Spleen (tissue), 11 donors: ENCODE data around the gene RASSF4. TPM values are rescaled to one million over a fixed set of nuclear protein-coding genes. Genes with fewer than 3 reads are reported as not detected.

Source experiments
- DNase-seq: peaks from one replicate; pipeline ENCODE4 v3.0.0-alpha.2; 2020
- H3K27ac ChIP-seq, 8 donors: fragments of 200-600 bp; sonication (generic) in 7 of 8; 1 replicate in 4 of 8; 2 replicates in 4 of 8; pipeline versions ENCODE4 v1.5.0 to v1.8.0; 2016 to 2021; ENCODE audit warnings: inconsistent platforms in 4 of 8, mild to moderate bottlenecking in 4 of 8, moderate library complexity in 1 of 8
- H3K27me3 ChIP-seq, 7 donors: fragments of 200-600 bp; sonication (generic) in 6 of 7; replicated peaks in 1 of 7; 1 replicate in 4 of 7; 2 replicates in 3 of 7; pipeline versions ENCODE4 v1.5.0 to v1.8.0; 2016 to 2021; ENCODE audit warnings: inconsistent platforms in 3 of 7, mild to moderate bottlenecking in 1 of 7
- H3K36me3 ChIP-seq, 6 donors: fragments of 200-600 bp; sonication (generic) in 5 of 6; 1 replicate in 4 of 6; 2 replicates in 2 of 6; pipeline versions ENCODE4 v1.5.0 to v1.8.0; 2016 to 2021; ENCODE audit warnings: inconsistent platforms in 2 of 6
- H3K4me1 ChIP-seq, 6 donors: fragments of 200-600 bp; sonication (generic) in 5 of 6; 1 replicate in 3 of 6; 2 replicates in 3 of 6; pipeline versions ENCODE4 v1.5.0 to v1.8.0; 2016 to 2021; ENCODE audit warnings: inconsistent platforms in 3 of 6
- H3K4me3 ChIP-seq, 8 donors: fragments of 200-600 bp; sonication (generic) in 7 of 8; 1 replicate in 4 of 8; 2 replicates in 4 of 8; pipeline versions ENCODE4 v1.5.0 to v1.8.0; 2016 to 2021; ENCODE audit warnings: inconsistent platforms in 4 of 8, mild to moderate bottlenecking in 4 of 8, moderate library complexity in 2 of 8
- H3K9me3 ChIP-seq, 8 donors: fragments of 200-600 bp; sonication (generic) in 7 of 8; 1 replicate in 4 of 8; 2 replicates in 4 of 8; pipeline versions ENCODE4 v1.5.0 to v1.8.0; 2016 to 2021; ENCODE audit warnings: inconsistent platforms in 4 of 8
- CTCF ChIP-seq, 11 experiments: fragments of 200-600 bp in 7 of 11; fragments of 450-650 bp in 4 of 11; sonication (generic) in 4 of 11; IDR thresholded peaks in 8 of 11; conservative IDR thresholded peaks in 3 of 11; 1 replicate in 7 of 11; 2 replicates in 4 of 11; pipeline versions ENCODE4 v1.4.0 to v1.8.0; 2016 to 2021; ENCODE audit warnings: antibody characterized with exemption in 11 of 11, inconsistent platforms in 4 of 11, mild to moderate bottlenecking in 1 of 11
- POLR2A ChIP-seq, 3 donors: fragments of 450-650 bp; IDR thresholded peaks; one replicate each; pipeline ENCODE4 v1.5.1; 2017; ENCODE audit warnings: antibody characterized with exemption in 3 of 3, mild to moderate bottlenecking in 1 of 3
- POLR2AphosphoS5 ChIP-seq, 3 donors: sonication (generic); formaldehyde crosslinking; IDR thresholded peaks; one replicate each; pipeline ENCODE4 v1.5.1; 2017; ENCODE audit warnings: antibody characterized with exemption in 3 of 3
- WGBS, 5 donors: extraction: QIAGEN DNeasy Blood & Tissue Kit in 3 of 5; methylation state at CpG; one replicate each; pipeline versions ENCODE4 v1.1.5 to v1.1.7; 2013 to 2018; 5-methylcytosine and 5-hydroxymethylcytosine counted together
- intact Hi-C: fragments of 100-400 bp; cut with DNase I; formaldehyde crosslinking; loops from one replicate; pipeline ENCODE4 v1.15.0; 2023; ENCODE audit warnings: low total_unique reads
- polyA plus RNA-seq, 3 donors: library from polyadenylated mRNA; stranded (reverse); fragments of 200-250 nt; gene quantifications; one replicate each; pipeline ENCODE4 v1.2.1, GENCODE V29; 2013
- total RNA-seq, 7 donors: library from RNA; depleted of rRNA in 3 of 7; stranded (reverse); fragments of >200 nt in 3 of 7; fragmentation: NEBNext Ultra II Directional in 4 of 7; extraction: Animal tissue kit (Norgen Biotek cat#: 25700) in 4 of 7; gene quantifications; one replicate each; pipeline versions ENCODE4 v1.1.0 to v1.2.1, GENCODE V29; 2016 to 2021
- donor health status: healthy with polysubstance abuse.
- donor health status: DM: no; HTN: no; CAD: no; lungs with moderate emphysema.
- donor health status: DM: no; HTN: no; CAD: no.
- donor health status: Bipolar disorder and iron deficiency.
- donor health status: healthy.
- donor health status: DM: no; HTN: no; CAD: no.
- donor health status: DM: yes; HTN: yes; CAD: no.

The RASSF4 gene
- total and polyA plus RNA-seq, 10 donors: 36.7 to 96.2 (median 73.5) TPM

DNA sequence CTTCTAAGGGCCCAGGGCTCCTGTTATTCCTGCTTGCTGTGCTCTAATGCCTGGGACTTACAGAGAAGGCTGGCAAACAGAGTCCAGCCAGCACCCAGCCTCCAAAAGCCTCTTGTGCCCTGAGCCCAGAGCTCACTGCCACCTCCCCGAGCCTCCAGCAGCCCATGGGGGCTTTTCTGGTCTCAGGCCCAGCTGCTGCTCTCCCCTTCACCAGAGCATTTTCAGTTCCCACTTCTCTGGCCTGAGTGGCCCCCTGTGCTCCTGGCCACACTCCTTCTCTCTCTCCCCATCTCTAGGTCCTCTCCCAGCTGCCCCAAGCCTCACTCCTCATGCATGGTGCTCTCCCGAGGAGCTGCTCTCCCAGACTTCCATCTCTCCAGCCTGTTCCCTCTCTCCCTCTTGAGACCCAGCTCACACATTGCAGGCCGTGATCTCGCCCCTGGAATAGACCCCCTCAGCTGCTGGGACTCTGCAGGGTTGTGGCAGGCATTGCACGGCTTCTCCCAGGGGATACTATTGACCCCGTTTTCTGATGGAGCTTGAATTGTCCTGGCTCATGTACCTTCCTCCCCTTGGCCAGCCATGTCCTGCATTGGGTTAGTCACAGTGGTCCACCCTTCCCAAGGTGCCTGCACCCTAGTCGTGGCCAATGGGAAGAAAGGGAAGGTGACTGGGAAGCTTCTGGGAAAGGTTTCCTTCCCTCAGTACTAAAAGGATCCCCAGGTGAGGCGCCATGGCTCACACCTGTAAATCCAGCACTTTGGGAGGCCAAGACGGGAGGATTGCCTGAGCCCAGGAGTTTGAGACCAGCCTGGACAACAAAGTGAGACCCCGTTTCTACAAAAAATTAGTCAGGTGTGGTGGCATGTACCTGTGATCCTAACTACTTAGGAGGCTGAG, 9.0 kb upstream of the RASSF4 start:
- Histone ChIP-seq H3K27me3 (no peaks in the 10 kb centered on the region), H3K4me3 (no peak overlapping the region), H3K27ac (no peak overlapping the region), H3K36me3 (peaks cover 0 to 19% (median 1%) of the 10 kb centered on the region in 6 donors), H3K4me1 (peaks cover 9 to 53% (median 29%) of the 10 kb centered on the region in 6 donors), H3K9me3 (peaks cover 0 to 2% (median 0%) of the 10 kb centered on the region in 8 donors)
- no peak for TF ChIP-seq POLR2A (IDR thresholded peaks at IDR 0.05)
- TF ChIP-seq POLR2AphosphoS5 (IDR thresholded peaks at IDR 0.05): no peak
- no peak for TF ChIP-seq CTCF (IDR thresholded peaks at IDR 0.05 in 8 of 11, conservative IDR thresholded peaks at IDR 0.05 in 3 of 11)
- DNase-seq: peak; percentile 61
- intact Hi-C loops: no loop called here
- WGBS, 5 donors: 87 to 93% (median 89%) methylated on average over 10 of the region's 10 CpGs

- Histone ChIP-seq H3K27ac (no peak overlapping the region), H3K27me3 (no peaks in the 10 kb centered on the region), H3K36me3 (peaks cover 0 to 30% (median 3%) of the 10 kb centered on the region in 6 donors), H3K9me3 (peaks cover 0 to 2% (median 0%) of the 10 kb centered on the region in 8 donors), H3K4me3 (no peak overlapping the region), H3K4me1 (peaks cover 9 to 48% (median 29%) of the 10 kb centered on the region in 6 donors)
- TF ChIP-seq POLR2A (IDR thresholded peaks at IDR 0.05) (no peak), CTCF (IDR thresholded peaks at IDR 0.05 in 8 of 11, conservative IDR thresholded peaks at IDR 0.05 in 3 of 11) (no peak), POLR2AphosphoS5 (IDR thresholded peaks at IDR 0.05) (no peak)
- 93 to 98% (median 95%) methylated on average over 7 of the region's 7 CpGs for WGBS, 5 donors
- peak; percentile 10 for DNase-seq
- intact Hi-C loops: no loop called here
Measured at GRCh38 chr10:44951576-44952226, 7.9 kb upstream of the RASSF4 start.

DNA sequence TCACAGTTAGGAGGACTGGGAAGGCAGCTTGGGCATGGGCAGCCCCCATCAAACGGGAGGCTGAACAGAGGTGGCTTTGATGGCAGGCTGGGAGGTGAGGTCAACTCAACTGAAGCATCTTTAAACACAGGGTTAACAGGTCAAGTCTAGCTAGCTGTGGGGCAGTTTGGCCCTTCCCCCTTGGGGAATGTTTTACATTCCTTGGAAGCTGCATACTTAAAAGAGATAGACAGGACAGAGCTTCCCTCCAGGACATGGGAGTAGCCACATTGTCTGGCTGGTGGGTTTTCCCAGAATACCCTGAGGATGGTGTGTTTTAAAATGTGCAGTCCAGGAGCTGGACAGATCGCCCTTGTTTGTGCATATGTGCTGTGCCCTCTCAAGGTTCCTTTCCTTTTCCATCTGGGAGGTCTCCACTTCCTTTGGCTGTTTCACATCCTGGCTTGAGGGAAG, 6.8 kb upstream of the RASSF4 start:
- Histone ChIP-seq H3K36me3 (peaks cover 0 to 32% (median 3%) of the 10 kb centered on the region in 6 donors), H3K27ac (no peak overlapping the region), H3K4me3 (no peak overlapping the region), H3K4me1 (peaks cover 10 to 44% (median 24%) of the 10 kb centered on the region in 6 donors), H3K27me3 (no peaks in the 10 kb centered on the region), H3K9me3 (peaks cover 0 to 4% (median 0%) of the 10 kb centered on the region in 8 donors)
- intact Hi-C loops: no loop called here
- TF ChIP-seq POLR2A (IDR thresholded peaks at IDR 0.05) (no peak), CTCF (IDR thresholded peaks at IDR 0.05 in 8 of 11, conservative IDR thresholded peaks at IDR 0.05 in 3 of 11) (no peak), POLR2AphosphoS5 (IDR thresholded peaks at IDR 0.05) (no peak)
- 53 to 73% (median 63%) methylated on average over 2 of the region's 2 CpGs for WGBS, 5 donors
- no peak for DNase-seq

DNA sequence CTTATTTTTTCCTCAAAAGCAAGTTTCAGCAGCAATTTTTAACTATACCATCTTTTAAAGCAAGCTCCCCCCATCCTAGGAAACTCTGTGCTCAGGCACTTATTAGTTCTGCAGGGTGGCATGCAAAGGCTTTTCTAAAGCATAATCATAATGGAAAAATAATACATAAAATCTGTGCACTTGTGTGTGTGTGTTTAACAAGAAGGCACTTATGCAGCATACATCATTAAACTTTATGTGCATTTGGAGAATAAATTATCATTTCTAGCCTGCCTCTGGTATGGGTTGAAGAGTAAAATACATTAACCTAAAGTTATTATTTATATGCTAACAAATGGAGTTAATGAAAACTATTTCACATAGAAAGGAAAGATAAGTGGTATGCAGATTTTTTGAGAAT, 5.6 kb upstream of the RASSF4 start:
- H3K9me3 ChIP-seq: peaks cover 0 to 4% (median 0%) of the 10 kb centered on the region in 8 donors
- no peaks in the 10 kb centered on the region for H3K27me3 ChIP-seq
- no peak for DNase-seq
- intact Hi-C loops: no loop called here
- no peak for TF ChIP-seq CTCF (IDR thresholded peaks at IDR 0.05 in 8 of 11, conservative IDR thresholded peaks at IDR 0.05 in 3 of 11)
- no peak for TF ChIP-seq POLR2AphosphoS5 (IDR thresholded peaks at IDR 0.05)
- TF ChIP-seq POLR2A (IDR thresholded peaks at IDR 0.05): no peak
- no peak overlapping the region for H3K4me3 ChIP-seq
- H3K4me1 ChIP-seq: peaks cover 12 to 44% (median 23%) of the 10 kb centered on the region in 6 donors
- peaks cover 0 to 32% (median 3%) of the 10 kb centered on the region in 6 donors for H3K36me3 ChIP-seq
- H3K27ac ChIP-seq: no peak overlapping the region
